ENCODE data around the gene ALDH18A1. TPM values are rescaled to one million over a fixed set of nuclear protein-coding genes. Genes with fewer than 3 reads are reported as not detected.

Gene ALDH18A1
- polyA plus RNA-seq, 1 donor from 2014 or later, result 45.7 TPM

GRCh38 chr10:95664543-95664942, 8.0 kb upstream of the ALDH18A1 start:
- H3K4me3 ChIP-seq (ENCODE audit: low read length), result no peak overlapping the region
- no peaks in the 10 kb centered on the region for H3K79me2 ChIP-seq (replicated peaks; ENCODE audit: insufficient read depth, low read length)
- H3K27me3 ChIP-seq (ENCODE audit: insufficient read depth, low read depth, low read length), result no peaks in the 10 kb centered on the region
- H3K36me3 ChIP-seq (ENCODE audit: insufficient read depth, low read length), result peaks cover 7% of the 10 kb centered on the region
- H3F3A ChIP-seq (ENCODE audit: insufficient read depth, low read length, poor library complexity, severe bottlenecking), result no peaks in the 10 kb centered on the region
- no peak overlapping the region for H3K27ac ChIP-seq (ENCODE audit: low read length)
- no peaks in the 10 kb centered on the region for H3K9me2 ChIP-seq (ENCODE audit: insufficient read depth, low read length)
- H3K9me3 ChIP-seq (ENCODE audit: low read length), result no peaks in the 10 kb centered on the region
- no peaks in the 10 kb centered on the region for H4K20me1 ChIP-seq (ENCODE audit: insufficient read depth)
- no peak overlapping the region for H3K9ac ChIP-seq (ENCODE audit: low read length)
- no peak overlapping the region for H3K4me2 ChIP-seq (ENCODE audit: low read length)
- no peak for TF ChIP-seq TAF1 (IDR thresholded peaks at IDR 0.05; ENCODE audit: low read depth)
- no peak overlapping the region for H2AFZ ChIP-seq (ENCODE audit: low read depth, low read length)

GRCh38 chr10:95663496-95663895, 7.0 kb upstream of the ALDH18A1 start:
- H4K20me1 ChIP-seq (ENCODE audit: insufficient read depth), result no peaks in the 10 kb centered on the region
- H3K27me3 ChIP-seq (ENCODE audit: insufficient read depth, low read depth, low read length), result no peaks in the 10 kb centered on the region
- no peaks in the 10 kb centered on the region for H3F3A ChIP-seq (ENCODE audit: insufficient read depth, low read length, poor library complexity, severe bottlenecking)
- no peak overlapping the region for H3K27ac ChIP-seq (ENCODE audit: low read length)
- H3K4me2 ChIP-seq (ENCODE audit: low read length), result no peak overlapping the region
- H3K9me3 ChIP-seq (ENCODE audit: low read length), result no peaks in the 10 kb centered on the region
- peaks cover 7% of the 10 kb centered on the region for H3K36me3 ChIP-seq (ENCODE audit: insufficient read depth, low read length)
- no peaks in the 10 kb centered on the region for H3K9me2 ChIP-seq (ENCODE audit: insufficient read depth, low read length)
- no peaks in the 10 kb centered on the region for H3K79me2 ChIP-seq (replicated peaks; ENCODE audit: insufficient read depth, low read length)
- no peak overlapping the region for H2AFZ ChIP-seq (ENCODE audit: low read depth, low read length)
- no peak overlapping the region for H3K9ac ChIP-seq (ENCODE audit: low read length)
- no peak overlapping the region for H3K4me3 ChIP-seq (ENCODE audit: low read length)
- TF ChIP-seq MXI1 (conservative IDR thresholded peaks at IDR 0.05; ENCODE audit: poor library complexity, severe bottlenecking), result no peak
- TF ChIP-seq POLR2AphosphoS5 (IDR thresholded peaks at IDR 0.05), result no peak
- no peak for TF ChIP-seq RAD21 (conservative IDR thresholded peaks at IDR 0.05)
- TF ChIP-seq CTCF (IDR thresholded peaks at IDR 0.05; ENCODE audit: poor library complexity, severe bottlenecking), result no peak
- no peak for TF ChIP-seq EZH2 (IDR thresholded peaks at IDR 0.05; ENCODE audit: borderline replicate concordance, insufficient read depth, low read length, poor library complexity, severe bottlenecking)
- TF ChIP-seq EP300 (conservative IDR thresholded peaks at IDR 0.05; ENCODE audit: poor library complexity, severe bottlenecking), result no peak
- TF ChIP-seq TAF1 (IDR thresholded peaks at IDR 0.05; ENCODE audit: low read depth), result no peak
- TF ChIP-seq REST (IDR thresholded peaks at IDR 0.05; ENCODE audit: borderline replicate concordance), result no peak
- TF ChIP-seq SMC3 (conservative IDR thresholded peaks at IDR 0.05; ENCODE audit: poor library complexity), result no peak

GRCh38 chr10:95661818-95662217, 5.3 kb upstream of the ALDH18A1 start:
- no peak overlapping the region for H3K9ac ChIP-seq (ENCODE audit: low read length)
- peaks cover 7% of the 10 kb centered on the region for H3K36me3 ChIP-seq (ENCODE audit: insufficient read depth, low read length)
- TF ChIP-seq SMC3 (conservative IDR thresholded peaks at IDR 0.05; ENCODE audit: poor library complexity), result no peak
- TF ChIP-seq RAD21 (conservative IDR thresholded peaks at IDR 0.05), result no peak
- no peak for TF ChIP-seq EP300 (conservative IDR thresholded peaks at IDR 0.05; ENCODE audit: poor library complexity, severe bottlenecking)
- no peak for TF ChIP-seq POLR2AphosphoS5 (IDR thresholded peaks at IDR 0.05)
- no peak for TF ChIP-seq CTCF (IDR thresholded peaks at IDR 0.05; ENCODE audit: poor library complexity, severe bottlenecking)
- no peak for TF ChIP-seq EZH2 (IDR thresholded peaks at IDR 0.05; ENCODE audit: borderline replicate concordance, insufficient read depth, low read length, poor library complexity, severe bottlenecking)
- TF ChIP-seq TAF1 (IDR thresholded peaks at IDR 0.05; ENCODE audit: low read depth), result no peak
- no peak overlapping the region for H3K4me3 ChIP-seq (ENCODE audit: low read length)
- no peak overlapping the region for H3K27ac ChIP-seq (ENCODE audit: low read length)
- no peaks in the 10 kb centered on the region for H3K9me3 ChIP-seq (ENCODE audit: low read length)
- no peaks in the 10 kb centered on the region for H4K20me1 ChIP-seq (ENCODE audit: insufficient read depth)
- no peaks in the 10 kb centered on the region for H3F3A ChIP-seq (ENCODE audit: insufficient read depth, low read length, poor library complexity, severe bottlenecking)
- H3K27me3 ChIP-seq (ENCODE audit: insufficient read depth, low read depth, low read length), result no peaks in the 10 kb centered on the region
- H3K4me2 ChIP-seq (ENCODE audit: low read length), result no peak overlapping the region
- no peaks in the 10 kb centered on the region for H3K9me2 ChIP-seq (ENCODE audit: insufficient read depth, low read length)
- no peaks in the 10 kb centered on the region for H3K79me2 ChIP-seq (replicated peaks; ENCODE audit: insufficient read depth, low read length)
- no peak overlapping the region for H2AFZ ChIP-seq (ENCODE audit: low read depth, low read length)

All from neural cell (in vitro differentiated cells).